ENCODE measurements around the gene KLF13.

GRCh38 chr15:31277335-31278060, 49.1 kb upstream of the KLF13 start:
- no peak for TF ChIP-seq CTCF (IDR thresholded peaks at IDR 0.05)
- no peak for TF ChIP-seq POLR2A (IDR thresholded peaks at IDR 0.05)
